Keratinocyte (primary cell): ENCODE measurements around the gene MRPL44. TPM values are rescaled to one million over a fixed set of nuclear protein-coding genes. Genes with fewer than 3 reads are reported as not detected.
A peak's percentile ranks its signal among the peaks of the same experiment; 100 is the strongest.

Experiments
- DNase-seq: peaks from one replicate; pipeline ENCODE4 v3.0.0-alpha.2; 2011; ENCODE audit warnings: low read depth, missing footprints, low spot score
- FAIRE-seq: peaks from 2 replicates; lab custom pipeline; 2011; peaks lifted over from hg19 to GRCh38; lab: Jason Lieb, UNC
- H2AFZ ChIP-seq: 2 replicates; pipeline ENCODE4 v1.6.0; 2012; ENCODE audit warnings: low read length, control low read depth, inconsistent platforms; ENCODE audit not compliant: control insufficient read depth
- H3K27ac ChIP-seq: 2 replicates; pipeline ENCODE4 v1.5.1; 2011; ENCODE audit warnings: low read length; ENCODE audit not compliant: control insufficient read depth, insufficient read depth
- H3K27me3 ChIP-seq: 3 replicates; pipeline ENCODE4 v1.6.0; 2011; ENCODE audit warnings: low read length; ENCODE audit not compliant: control insufficient read depth, insufficient read depth; ENCODE audit errors: extremely low read depth
- H3K36me3 ChIP-seq, 2 experiments: 2 replicates in 1 of 2; 3 replicates in 1 of 2; pipeline ENCODE4 v1.5.1; 2011; ENCODE audit warnings: low read length in 2 of 2, mild to moderate bottlenecking in 1 of 2; ENCODE audit not compliant: control insufficient read depth in 2 of 2, insufficient read depth in 2 of 2; ENCODE audit errors: extremely low read depth in 1 of 2
- H3K4me1 ChIP-seq: 3 replicates; pipeline ENCODE4 v1.5.1; 2011; ENCODE audit warnings: low read length; ENCODE audit not compliant: control insufficient read depth, insufficient read depth; ENCODE audit errors: extremely low read depth
- H3K4me2 ChIP-seq: 3 replicates; pipeline ENCODE4 v1.6.0; 2011; ENCODE audit warnings: low read depth, low read length; ENCODE audit not compliant: control insufficient read depth, insufficient read depth; ENCODE audit errors: extremely low read depth
- H3K4me3 ChIP-seq, 3 experiments: fragments of 200-600 bp in 1 of 3; sonication (generic) in 1 of 3; 2 replicates in 2 of 3; 3 replicates in 1 of 3; pipeline ENCODE4 v1.5.1; 2011 to 2016; ENCODE audit warnings: low read length in 3 of 3, mild to moderate bottlenecking in 3 of 3, control low read depth in 2 of 3, inconsistent platforms in 1 of 3, low read depth in 1 of 3, mixed read lengths in 1 of 3, mixed run types in 1 of 3, moderate library complexity in 1 of 3; ENCODE audit not compliant: control insufficient read depth in 2 of 3, insufficient read depth in 2 of 3; ENCODE audit errors: extremely low read depth in 1 of 3
- H3K79me2 ChIP-seq: 2 replicates; pipeline ENCODE4 v1.6.0; 2012; ENCODE audit warnings: low read length; ENCODE audit not compliant: control insufficient read depth, insufficient read depth
- H3K9ac ChIP-seq: 3 replicates; pipeline ENCODE4 v1.6.0; 2011; ENCODE audit warnings: low read length; ENCODE audit not compliant: control insufficient read depth, insufficient read depth; ENCODE audit errors: extremely low read depth
- H3K9me1 ChIP-seq: 3 replicates; pipeline ENCODE4 v1.6.0; 2011; ENCODE audit warnings: low read length; ENCODE audit not compliant: control insufficient read depth, insufficient read depth; ENCODE audit errors: extremely low read depth
- H3K9me3 ChIP-seq: 2 replicates; pipeline ENCODE4 v1.5.1; 2012; ENCODE audit warnings: low read depth, low read length; ENCODE audit not compliant: control insufficient read depth
- H4K20me1 ChIP-seq: 3 replicates; pipeline ENCODE4 v1.6.0; 2011; ENCODE audit warnings: low read length; ENCODE audit not compliant: control insufficient read depth, insufficient read depth; ENCODE audit errors: extremely low read depth
- EZH2 ChIP-seq: IDR thresholded peaks from one replicate; pipeline ENCODE4 v1.6.1; 2012; ENCODE audit warnings: inconsistent platforms, mild to moderate bottlenecking, low read length, moderate library complexity
- dilution Hi-C: fragments of 300-500 bp; cut with MboI; formaldehyde crosslinking; loops from one replicate; pipeline ENCODE4 v1.7.0; 2020; ENCODE audit warnings: low sequenced_read_pairs; ENCODE audit not compliant: extremely low pct_ligation_motif_present
- polyA plus RNA-seq, 5 experiments: library from polyadenylated mRNA; depleted of rRNA in 3 of 5; stranded (reverse) in 3 of 5; stranded (forward) in 1 of 5; unstranded in 1 of 5; fragments of >200 nt; gene quantifications; 1 replicate in 1 of 5; 2 replicates in 3 of 5; 3 replicates in 1 of 5; pipeline versions ENCODE4 v1.2.1 to v1.2.3, GENCODE V29; 2011 to 2012; ENCODE audit warnings: missing spikeins in 2 of 5, low read depth in 1 of 5, low replicate concordance in 1 of 5
- TF ChIP-seq, protein P1 (sequence below), 3 experiments: IDR thresholded peaks in 1 of 3; conservative IDR thresholded peaks in 1 of 3; optimal IDR thresholded peaks in 1 of 3; 2 replicates in 2 of 3; 3 replicates in 1 of 3; pipeline versions ENCODE3 to v1.5.1; 2011; ENCODE audit warnings: low read length in 3 of 3, mild to moderate bottlenecking in 3 of 3, moderate library complexity in 2 of 3, control low read depth in 1 of 3, inconsistent platforms in 1 of 3; ENCODE audit not compliant: insufficient read depth in 2 of 3; ENCODE audit errors: extremely low read depth in 1 of 3

The MRPL44 gene
- polyA plus RNA-seq, 1 donor (not counting 4 experiments of a cell fraction or from before 2014, with no cell fraction given): 27.1 TPM

DNA sequence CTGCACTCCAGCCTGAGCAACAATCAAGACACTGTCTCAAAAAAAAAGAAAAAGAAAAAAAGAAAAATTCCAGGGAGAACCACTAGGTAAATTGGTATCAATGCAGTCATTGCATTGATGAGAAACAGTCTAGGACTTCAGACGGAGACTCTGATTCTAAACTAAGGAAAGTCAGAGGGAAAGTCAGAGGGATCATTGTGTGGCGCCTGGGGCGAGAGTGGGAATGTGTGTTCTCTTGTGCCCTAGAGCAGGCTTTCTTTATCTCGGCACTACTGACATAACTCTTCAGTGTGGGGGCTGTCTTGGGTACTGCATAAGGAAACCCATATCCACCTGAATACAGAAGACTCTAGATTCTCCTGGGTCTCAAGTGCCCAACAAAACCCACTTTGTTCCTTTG lies 57.1 kb downstream of the MRPL44 start:
- Histone ChIP-seq H3K4me3 (no peak overlapping the region), H2AFZ (no peak overlapping the region), H3K9ac (no peak overlapping the region), H3K36me3 (peaks cover 12 to 34% of the 10 kb centered on the region in 2 experiments), H3K4me2 (no peak overlapping the region), H3K9me1 (peaks cover 8% of the 10 kb centered on the region), H3K9me3 (no peaks in the 10 kb centered on the region), H3K79me2 (peaks cover 77% of the 10 kb centered on the region), H3K27ac (no peak overlapping the region), H3K4me1 (peaks cover 25% of the 10 kb centered on the region), H3K27me3 (no peaks in the 10 kb centered on the region), H4K20me1 (no peaks in the 10 kb centered on the region)
- no peak for DNase-seq
- dilution Hi-C loops: no loop called here
- TF ChIP-seq, protein P1, sequence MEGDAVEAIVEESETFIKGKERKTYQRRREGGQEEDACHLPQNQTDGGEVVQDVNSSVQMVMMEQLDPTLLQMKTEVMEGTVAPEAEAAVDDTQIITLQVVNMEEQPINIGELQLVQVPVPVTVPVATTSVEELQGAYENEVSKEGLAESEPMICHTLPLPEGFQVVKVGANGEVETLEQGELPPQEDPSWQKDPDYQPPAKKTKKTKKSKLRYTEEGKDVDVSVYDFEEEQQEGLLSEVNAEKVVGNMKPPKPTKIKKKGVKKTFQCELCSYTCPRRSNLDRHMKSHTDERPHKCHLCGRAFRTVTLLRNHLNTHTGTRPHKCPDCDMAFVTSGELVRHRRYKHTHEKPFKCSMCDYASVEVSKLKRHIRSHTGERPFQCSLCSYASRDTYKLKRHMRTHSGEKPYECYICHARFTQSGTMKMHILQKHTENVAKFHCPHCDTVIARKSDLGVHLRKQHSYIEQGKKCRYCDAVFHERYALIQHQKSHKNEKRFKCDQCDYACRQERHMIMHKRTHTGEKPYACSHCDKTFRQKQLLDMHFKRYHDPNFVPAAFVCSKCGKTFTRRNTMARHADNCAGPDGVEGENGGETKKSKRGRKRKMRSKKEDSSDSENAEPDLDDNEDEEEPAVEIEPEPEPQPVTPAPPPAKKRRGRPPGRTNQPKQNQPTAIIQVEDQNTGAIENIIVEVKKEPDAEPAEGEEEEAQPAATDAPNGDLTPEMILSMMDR (optimal IDR thresholded peaks at IDR 0.05 in 1 of 3, IDR thresholded peaks at IDR 0.05 in 1 of 3, conservative IDR thresholded peaks at IDR 0.05 in 1 of 3; ENCODE audit: extremely low read depth in 1 of 3, insufficient read depth in 2 of 3, low read length in 3 of 3): no peak
- TF ChIP-seq EZH2: no peak
- no peak for FAIRE-seq

DNA sequence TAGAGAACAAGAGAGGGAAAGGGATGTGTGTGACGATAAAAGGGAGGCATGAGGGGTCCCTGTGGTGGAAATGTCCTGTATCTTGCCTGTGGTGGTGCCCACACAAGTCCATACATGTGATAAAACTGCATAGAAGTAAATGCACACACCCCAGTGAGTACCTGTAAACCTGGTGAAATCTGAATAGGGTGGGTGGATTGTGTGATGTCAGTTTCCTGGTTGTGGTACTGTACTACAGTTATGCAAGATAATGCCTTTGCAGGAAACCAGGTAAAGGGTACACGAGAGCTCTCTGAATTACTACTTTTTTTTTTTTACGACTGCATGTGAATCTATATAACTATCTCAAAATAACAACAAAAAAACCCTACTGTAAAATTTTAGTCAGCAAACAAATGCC lies 59.7 kb downstream of the MRPL44 start:
- no peaks in the 10 kb centered on the region for H3K27me3 ChIP-seq
- peak overlapping the region; percentile 10 for H3K27ac ChIP-seq
- H4K20me1 ChIP-seq: peaks cover 5% of the 10 kb centered on the region
- no peak for TF ChIP-seq EZH2
- TF ChIP-seq, protein P1 (optimal IDR thresholded peaks at IDR 0.05 in 1 of 3, IDR thresholded peaks at IDR 0.05 in 1 of 3, conservative IDR thresholded peaks at IDR 0.05 in 1 of 3; ENCODE audit: extremely low read depth in 1 of 3, insufficient read depth in 2 of 3, low read length in 3 of 3): no peak
- H3K4me3 ChIP-seq: no peak overlapping the region
- peaks cover 12% of the 10 kb centered on the region for H3K4me1 ChIP-seq
- DNase-seq (no peak), FAIRE-seq (peak; percentile 76)
- no peak overlapping the region for H2AFZ ChIP-seq
- H3K79me2 ChIP-seq: peaks cover 78% of the 10 kb centered on the region
- peaks cover 7% of the 10 kb centered on the region for H3K9me1 ChIP-seq
- dilution Hi-C loops: no loop called here
- no peaks in the 10 kb centered on the region for H3K9me3 ChIP-seq
- H3K4me2 ChIP-seq: peak overlapping the region; percentile 23
- H3K9ac ChIP-seq: no peak overlapping the region
- peaks cover 13 to 39% of the 10 kb centered on the region in 2 experiments for H3K36me3 ChIP-seq

Other genes starting within 250 kb of the MRPL44 start
- gene AP1S3, start 119.9 kb upstream of the MRPL44 start, polyA plus RNA-seq: 18.0 to 33.7 TPM (median 24.0 TPM) in 3 replicates
- gene WDFY1, start 12.1 kb upstream of the MRPL44 start, polyA plus RNA-seq: 40.9 to 63.3 TPM (median 54.9 TPM) in 3 replicates
- 279 to 1,210 TPM (median 306 TPM) in 3 replicates for gene SERPINE2, start 81.8 kb downstream of the MRPL44 start, polyA plus RNA-seq